NCI-H1417 (cell line): ENCODE data around the gene NHERF2.

ENCODE experiments used
- DNase-seq, 3 experiments: peaks; one replicate each; lab custom pipeline; 2025; lab: John Stamatoyannopoulos, UW

NHERF2 gene

GRCh38 chr16:2058872-2059271 lies 32.2 kb downstream of the NHERF2 start:
- peak in 1 of 3 experiments; percentile 82 for DNase-seq

- no peak for DNase-seq
Measured at GRCh38 chr16:2060346-2060745, 33.6 kb downstream of the NHERF2 start.

- no peak for DNase-seq
Measured at GRCh38 chr16:2061023-2061422, 34.3 kb downstream of the NHERF2 start.

DNA sequence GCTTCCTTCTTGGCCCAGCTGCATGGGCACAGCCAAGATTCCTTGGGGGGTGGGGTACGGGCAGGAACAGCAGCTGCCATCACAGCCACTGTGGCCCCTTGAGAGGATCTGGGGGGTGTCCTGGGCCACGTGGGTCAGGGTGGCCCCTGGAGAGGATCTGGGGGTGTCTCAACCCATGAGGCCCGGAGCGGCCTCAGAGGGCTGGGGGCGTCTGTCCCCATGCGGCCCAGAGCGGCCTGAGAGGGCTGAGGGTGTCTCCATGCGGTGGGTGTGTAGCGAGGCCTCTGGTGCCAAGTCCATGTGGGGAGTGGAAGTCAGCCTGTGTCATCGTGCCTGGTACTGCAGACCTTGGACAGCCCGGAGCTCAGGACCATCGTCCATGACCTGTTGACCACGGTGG lies 34.8 kb downstream of the NHERF2 start:
- no peak for DNase-seq

GRCh38 chr16:2062801-2063200 lies 36.1 kb downstream of the NHERF2 start:
- DNase-seq = no peak

- no peak for DNase-seq
Measured at GRCh38 chr16:2063861-2064260, 37.2 kb downstream of the NHERF2 start.

GRCh38 chr16:2064368-2064945 lies 37.8 kb downstream of the NHERF2 start:
- no peak for DNase-seq

- no peak for DNase-seq
Measured at GRCh38 chr16:2066139-2066538, 39.4 kb downstream of the NHERF2 start.

- DNase-seq = no peak
Measured at GRCh38 chr16:2070576-2071453, 44.1 kb downstream of the NHERF2 start.

- no peak for DNase-seq
Measured at GRCh38 chr16:2071454-2072202, 44.9 kb downstream of the NHERF2 start.

- no peak for DNase-seq
Measured at GRCh38 chr16:2072926-2073325, 46.2 kb downstream of the NHERF2 start.

DNA sequence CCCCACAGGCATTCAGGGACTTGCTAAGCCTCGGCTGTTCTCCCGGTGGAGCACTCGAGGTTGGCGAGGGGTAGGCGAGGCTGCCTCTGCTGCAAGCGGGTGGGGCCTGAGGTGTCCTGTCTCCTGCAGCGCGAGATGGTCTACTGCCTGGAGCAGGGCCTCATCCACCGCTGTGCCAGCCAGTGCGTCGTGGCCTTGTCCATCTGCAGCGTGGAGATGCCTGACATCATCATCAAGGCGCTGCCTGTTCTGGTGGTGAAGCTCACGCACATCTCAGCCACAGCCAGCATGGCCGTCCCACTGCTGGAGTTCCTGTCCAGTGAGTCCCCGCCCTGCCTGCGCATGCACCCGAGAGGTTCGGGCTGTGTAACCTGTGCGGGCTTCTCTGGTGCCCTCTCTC lies 47.4 kb downstream of the NHERF2 start:
- no peak for DNase-seq

DNA sequence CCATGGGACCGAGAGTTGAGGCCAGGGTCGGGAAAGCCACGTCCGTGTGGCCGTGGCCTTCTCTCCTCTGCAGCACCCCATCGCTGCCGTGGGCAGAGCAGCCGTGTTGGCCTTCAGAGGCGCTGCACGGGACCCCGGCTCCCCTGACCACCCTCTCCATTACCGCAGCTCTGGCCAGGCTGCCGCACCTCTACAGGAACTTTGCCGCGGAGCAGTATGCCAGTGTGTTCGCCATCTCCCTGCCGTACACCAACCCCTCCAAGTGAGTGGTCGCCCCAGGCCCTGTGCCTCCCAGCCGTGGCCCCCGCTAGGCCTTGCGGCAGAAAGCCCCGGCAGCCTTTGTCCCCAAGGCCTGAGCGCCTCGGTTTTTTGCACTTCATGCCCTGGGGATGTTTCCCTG lies 48.9 kb downstream of the NHERF2 start:
- no peak for DNase-seq

GRCh38 chr16:2076072-2076865 lies 49.6 kb downstream of the NHERF2 start:
- DNase-seq = no peak

DNA sequence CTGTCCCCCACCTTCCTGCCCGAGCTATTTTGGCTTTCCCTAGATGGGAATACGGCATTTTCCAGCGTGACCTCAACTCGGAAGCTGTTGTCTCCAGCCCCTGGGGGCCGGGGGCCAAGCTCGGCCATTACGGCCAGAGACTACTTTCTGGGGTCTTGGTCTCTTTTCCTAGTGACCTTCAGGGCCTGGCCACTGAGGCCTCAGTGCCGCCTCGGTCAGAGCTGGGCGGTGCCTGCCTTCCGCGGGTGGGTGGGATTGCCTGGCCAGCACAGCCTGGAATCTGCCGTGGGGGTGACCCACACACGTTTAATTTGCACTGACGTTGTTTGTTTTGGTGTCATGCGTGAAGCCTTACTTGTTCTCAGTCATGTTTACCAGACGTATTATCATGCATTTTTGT lies 50.3 kb downstream of the NHERF2 start:
- DNase-seq = no peak

DNA sequence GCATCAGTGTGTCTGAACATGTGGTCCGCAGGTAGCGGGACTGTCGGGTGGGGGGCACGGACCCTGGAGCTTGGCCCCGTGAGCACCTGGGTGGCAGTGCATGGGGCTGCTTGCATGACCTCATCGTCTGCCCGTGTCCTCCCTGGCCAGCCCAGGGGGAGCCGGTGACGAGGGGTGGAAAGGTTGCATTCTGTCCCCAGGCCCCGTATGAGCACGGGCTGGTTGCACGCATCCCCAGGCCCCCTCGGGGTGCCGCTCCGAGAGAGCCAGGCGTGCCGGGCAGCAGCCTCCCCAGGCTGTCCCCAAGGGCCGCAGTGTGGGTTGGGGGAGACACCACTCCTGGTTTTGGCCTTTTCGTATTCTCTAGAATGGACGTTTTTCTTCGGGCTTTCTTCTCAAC lies 51.0 kb downstream of the NHERF2 start:
- no peak for DNase-seq

DNA sequence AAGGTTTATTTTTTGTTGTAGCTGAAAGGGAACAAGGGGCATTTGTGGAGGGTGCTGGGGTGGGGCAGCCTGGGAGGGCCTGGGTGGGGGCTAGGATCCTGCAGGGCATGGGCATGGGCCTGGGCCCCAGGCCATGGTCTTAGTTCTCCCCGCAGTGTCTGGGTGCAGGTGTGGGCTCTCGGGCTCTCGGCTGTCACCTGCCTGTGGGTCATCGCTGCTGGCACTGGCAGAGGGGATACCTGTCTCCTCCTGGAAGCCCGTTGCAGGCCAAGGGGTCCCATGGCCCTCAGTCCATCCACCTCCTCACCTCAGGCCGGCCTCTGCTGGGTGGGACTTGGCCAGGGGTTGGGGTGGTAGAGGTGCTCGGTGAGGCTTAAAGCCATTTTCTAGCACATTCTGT lies 51.4 kb downstream of the NHERF2 start:
- DNase-seq = no peak

DNA sequence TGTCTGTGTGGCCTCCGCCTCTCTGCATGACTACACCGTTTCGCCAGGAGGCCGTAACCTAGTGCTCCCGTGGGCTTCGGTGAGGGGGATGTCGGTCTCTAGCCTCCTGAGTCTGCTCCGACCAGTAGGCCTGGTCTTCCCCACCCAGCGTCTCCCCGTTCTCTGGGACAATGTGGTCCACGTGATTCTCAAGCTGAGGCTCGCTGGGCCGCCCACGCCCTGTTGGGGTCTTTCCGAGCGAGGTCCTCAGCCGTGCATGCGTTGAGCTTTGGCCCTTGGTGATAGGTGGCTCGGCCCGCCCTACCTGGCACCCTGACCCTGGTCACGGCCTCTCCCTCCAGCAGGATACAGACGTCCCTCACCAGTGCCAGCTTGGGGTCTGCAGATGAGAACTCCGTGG lies 52.0 kb downstream of the NHERF2 start:
- DNase-seq = no peak

- no peak for DNase-seq
Measured at GRCh38 chr16:2079311-2079800, 52.7 kb downstream of the NHERF2 start.

DNA sequence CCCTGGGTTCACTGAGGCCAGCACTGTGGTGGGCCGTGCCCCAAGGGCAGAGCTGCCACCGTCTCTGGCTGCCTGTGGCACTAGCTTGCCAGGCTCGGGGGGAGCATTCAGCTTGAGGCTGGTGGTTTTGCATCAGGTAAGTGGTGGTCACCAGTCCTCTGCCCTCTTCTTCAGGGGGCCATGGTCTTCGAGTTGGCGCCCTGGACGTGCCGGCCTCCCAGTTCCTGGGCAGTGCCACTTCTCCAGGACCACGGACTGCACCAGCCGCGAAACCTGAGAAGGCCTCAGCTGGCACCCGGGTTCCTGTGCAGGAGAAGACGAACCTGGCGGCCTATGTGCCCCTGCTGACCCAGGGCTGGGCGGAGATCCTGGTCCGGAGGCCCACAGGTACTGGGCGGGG lies 53.3 kb downstream of the NHERF2 start:
- DNase-seq = no peak

- peak in 1 of 3 experiments; percentile 34 for DNase-seq
Measured at GRCh38 chr16:2081201-2082084, 54.7 kb downstream of the NHERF2 start.
